EH (cell line): ENCODE measurements around the gene DCUN1D3.
A peak's percentile ranks its signal among the peaks of the same experiment; 100 is the strongest.

Experiments used
- DNase-seq: peaks from one replicate; pipeline ENCODE4 v3.0.0-alpha.2; 2015; ENCODE audit warnings: low read depth

Gene DCUN1D3

DNA sequence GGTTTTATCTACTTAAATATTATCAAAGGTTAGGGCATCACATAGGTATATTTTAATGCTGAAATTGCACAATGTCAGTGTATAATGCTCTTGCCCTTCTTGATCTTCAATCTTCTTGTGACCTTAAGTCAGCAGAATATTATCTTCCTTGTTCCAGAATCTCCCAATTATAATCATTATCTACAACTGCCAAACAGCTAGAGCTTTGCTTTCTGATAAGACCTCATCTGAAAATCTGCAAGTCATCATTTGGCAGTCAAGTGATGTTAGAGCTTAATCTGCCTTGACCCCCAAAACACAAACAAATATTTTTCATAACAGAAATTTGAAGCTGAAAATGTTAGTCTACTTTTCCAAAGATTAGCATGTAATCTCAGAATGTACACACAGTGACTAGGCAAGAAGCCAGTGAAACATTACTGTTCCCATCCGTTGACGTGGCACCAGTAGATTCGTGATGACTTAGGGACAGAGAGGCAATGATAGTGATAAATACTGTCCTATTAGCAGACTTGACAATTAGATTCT lies 74.1 kb downstream of the DCUN1D3 start:
- DNase-seq: no peak

DNA sequence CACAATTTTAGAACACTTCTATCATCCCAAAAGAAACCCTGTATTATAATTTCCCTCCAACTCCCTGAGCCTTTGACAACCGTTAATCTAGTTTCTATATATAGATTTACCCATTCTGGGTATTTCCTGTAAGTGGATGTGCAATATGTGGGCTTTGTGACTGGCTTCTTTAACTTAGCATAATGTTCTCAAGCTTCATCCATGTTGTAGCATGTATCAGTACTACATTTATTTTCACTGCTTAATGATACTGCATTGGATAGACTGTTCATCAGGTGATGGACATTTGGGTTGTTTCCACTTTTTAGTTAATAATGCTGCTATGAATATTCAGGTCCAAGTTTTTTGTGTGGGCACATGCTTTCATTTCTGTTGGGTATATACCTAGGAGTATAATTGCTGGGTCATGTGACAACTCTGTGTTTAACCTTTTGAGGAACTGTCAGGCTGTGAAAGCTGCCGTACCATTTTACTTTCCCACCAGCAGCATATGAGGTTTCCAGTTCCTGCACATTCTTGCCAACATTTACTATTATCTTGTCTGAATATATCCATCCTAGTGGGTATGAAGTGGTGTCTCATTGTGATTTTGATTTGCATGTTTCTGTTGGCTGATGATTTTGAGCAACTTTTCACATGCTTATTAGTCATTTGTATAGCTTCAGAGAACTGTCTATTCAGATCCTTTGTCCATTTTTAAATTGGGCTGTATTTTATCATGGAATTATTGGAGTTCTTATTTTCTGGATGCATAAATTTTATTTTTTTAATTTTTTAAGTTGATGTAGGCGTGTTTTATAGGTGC lies 77.4 kb downstream of the DCUN1D3 start:
- DNase-seq: no peak

DNA sequence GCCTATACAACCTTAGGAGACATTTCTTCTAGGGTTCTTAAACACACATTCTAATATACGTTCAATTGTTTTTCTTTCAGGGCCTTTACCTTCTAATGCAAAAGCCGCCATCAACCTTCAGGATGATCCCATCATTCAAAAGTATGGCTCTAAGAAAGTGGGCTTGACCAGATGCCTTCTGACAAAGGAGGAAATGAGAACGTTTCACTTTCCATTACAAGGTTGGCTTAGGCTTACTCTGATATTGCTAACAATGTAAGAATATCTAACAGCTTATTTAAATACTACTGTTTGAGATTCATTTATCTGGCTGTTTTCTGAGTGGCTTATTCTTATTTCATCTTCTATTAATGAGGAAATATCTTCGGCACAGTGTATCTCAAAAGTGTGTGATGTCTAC lies 78.5 kb downstream of the DCUN1D3 start:
- DNase-seq: no peak

DNA sequence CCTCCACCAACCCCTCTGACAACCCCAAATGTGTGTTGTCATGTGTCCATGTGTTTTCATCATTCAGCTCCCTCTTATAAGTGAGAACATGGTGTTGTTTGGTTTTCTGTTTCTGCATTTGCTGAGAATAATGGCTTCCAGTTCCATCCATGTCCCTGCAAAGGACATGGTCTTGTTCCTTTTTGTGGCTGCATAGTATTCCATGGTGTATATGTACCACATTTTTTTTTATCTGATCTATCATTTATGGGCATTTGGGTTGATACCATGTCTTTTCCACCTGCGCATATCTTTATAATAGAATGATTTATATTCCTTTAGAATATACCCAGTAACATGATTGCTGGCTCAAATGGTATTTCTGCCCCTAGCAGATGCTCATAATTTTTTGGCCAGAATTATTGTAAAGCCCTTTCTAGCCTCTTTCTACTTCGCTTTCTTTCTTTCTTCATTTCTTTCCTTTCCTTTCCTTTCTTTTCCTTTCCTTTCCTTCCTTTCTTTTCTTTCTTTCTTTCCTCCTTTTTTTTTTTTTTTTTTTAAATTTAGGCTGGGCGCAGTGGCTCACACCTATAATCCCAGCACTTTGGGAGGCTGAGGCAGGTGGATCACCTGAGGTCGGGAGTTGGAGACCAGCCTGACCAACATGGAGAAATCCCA lies 81.1 kb downstream of the DCUN1D3 start:
- no peak for DNase-seq

DNA sequence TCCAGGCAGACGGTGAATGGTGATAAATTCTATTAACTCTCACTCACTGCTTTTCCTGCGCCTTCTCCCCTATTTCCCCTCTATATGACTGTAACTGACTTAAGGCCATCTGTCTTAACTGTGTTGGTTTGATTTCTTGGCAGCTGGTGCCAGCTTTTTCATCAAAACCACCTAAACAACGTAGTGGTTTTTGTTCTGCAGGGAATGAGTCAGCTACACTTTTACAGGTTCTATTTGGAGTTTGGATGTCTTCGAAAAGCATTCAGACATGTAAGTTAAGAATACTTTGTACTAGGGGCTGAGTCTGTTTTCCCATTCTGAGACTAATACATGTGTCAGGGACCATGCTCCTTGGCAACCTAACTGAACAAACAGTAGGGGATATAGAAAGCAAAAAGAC lies 85.4 kb downstream of the DCUN1D3 start:
- DNase-seq: no peak

DNA sequence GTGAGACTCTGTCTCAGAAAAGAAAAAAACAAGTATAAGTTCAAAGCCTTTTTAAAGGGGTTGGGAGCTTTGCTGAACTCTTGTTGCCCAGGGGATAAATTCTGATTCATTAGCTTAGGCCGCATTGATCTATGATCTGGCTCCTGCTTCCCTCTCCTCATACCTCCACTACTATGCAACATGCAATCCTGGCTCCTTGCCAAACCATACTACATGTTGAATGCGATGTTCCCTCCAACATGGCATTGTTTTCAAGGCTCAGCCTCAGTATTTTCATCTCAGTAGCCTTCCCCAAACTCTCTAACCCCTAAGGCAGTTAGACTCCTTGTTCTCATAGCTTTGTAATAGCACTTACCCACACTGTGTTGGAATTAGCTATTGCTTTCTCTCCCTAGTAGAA lies 87.6 kb downstream of the DCUN1D3 start:
- DNase-seq: no peak

DNA sequence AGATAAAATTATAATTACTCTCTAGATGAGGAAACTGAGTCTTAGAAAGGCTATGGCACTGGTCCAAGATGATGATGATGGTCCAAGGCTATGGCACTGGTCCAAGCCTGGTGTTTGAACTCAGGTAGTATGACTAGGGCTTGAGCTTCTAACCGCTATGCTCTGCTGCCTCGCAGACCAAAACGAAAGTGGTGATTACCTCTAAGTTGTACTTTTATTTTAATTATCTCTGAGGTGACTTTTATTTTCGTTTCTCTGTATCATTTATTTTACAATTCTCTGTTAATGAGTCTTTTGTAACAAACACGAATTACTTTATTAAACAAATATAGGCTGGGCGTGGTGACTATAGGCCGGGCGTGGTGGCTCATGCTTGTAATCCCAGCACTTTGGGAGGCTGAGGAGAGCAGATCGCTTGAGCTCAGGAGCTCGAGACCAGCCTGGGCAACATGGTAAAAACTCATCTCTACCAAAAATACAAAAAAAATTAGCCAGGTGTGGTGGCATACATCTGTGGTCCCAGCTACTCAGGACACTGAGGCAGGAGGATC lies 88.2 kb downstream of the DCUN1D3 start:
- no peak for DNase-seq

DNA sequence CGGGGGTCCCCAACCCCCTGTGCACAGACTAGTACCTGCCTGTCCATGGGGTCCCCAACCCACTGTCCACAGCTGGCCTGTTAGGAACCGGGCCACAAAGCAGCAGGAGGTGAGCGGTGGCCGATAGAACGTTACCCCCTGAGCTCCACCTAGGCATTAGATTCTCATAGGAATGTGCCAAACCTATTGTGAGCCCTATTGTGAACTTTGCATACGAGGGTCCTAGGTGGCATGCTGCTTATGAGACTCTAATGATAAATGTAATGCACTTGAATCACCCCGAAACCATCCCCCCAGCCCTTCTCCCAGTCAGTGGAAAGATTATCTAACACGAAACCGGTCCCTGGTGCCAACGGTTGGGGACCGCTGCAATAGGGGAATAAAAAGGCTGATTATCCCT lies 92.3 kb downstream of the DCUN1D3 start:
- no peak for DNase-seq

DNA sequence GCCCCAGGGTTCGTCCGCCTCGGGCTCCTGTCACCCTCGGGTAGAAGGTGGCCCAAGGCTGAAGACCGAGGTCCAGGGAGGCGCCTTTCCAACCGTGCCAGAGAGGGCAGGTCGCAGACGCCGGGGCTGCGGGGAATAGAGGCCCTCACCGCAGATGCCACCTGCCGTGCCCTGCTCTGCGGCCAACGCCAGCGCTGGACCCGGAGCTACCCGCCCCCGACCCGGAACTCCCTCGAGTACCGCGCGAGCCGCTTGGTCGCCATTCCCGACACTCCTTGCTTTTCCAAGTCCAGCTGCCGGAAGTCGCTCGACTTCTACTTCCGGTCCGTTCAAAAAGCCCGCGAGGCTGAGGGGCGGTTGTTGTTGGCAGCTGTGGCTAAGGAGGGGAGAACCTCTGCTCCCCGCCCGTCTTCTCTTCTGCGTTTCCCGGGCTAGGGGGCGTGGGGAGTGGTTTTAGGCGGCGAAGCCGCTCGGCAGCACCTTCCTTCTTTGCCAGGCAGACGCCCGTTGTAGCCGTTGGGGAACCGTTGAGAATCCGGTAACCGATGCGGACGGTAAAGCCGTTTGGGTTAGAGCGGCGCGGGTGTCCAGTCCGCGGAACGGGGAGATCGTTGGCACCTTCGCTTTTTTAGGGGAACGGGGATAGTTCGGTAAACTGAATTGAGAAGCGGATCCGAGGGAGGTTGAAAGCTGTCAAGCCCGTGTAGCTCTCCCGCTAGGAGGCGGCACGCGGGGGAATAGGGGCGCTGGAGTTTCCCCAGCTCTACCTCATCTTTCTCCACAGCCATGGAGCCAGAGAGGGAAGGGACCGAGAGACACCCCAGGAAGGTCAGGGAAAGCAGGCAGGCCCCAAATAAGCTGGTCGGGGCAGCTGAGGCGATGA lies 93.7 kb downstream of the DCUN1D3 start, which contains the start of the genes ERI2 and REXO5:
TSS of gene ERI2 (minus strand) at position 305 of the 883 bp plus-strand sequence. CDS start at position 263, 42 bp downstream.
TSS of gene REXO5 (plus strand) at position 360 of the 883 bp plus-strand sequence. CDS start at position 787, 427 bp downstream.
- DNase-seq: peak; percentile 96

DNA sequence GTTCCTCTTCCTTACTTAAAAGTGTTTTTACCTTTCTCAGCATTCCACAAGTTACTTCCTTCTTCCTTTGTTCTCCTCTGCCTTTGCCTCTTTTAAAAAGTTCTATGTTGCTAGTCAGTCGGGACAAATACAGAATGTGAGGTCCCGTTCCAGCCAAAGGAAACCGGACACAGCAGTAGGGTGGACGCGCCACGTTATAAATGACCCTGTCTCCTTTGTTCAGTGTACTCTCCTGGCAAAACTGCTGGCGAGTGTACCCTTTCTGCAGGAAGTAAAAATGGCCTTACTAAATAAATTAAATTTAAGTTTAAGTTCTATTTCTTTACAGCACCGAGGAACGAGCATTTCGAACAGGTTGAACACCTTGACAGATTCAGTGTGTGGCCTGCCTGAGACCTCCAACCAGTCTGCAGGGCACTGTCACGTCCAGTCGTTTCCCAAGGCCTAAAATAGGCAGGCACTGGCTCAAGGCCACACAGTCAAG lies 94.4 kb downstream of the DCUN1D3 start:
- DNase-seq: peak; percentile 16
